ENCODE results near the gene FBLL1.
A peak's percentile ranks its signal among the peaks of the same experiment; 100 is the strongest.
"Not testable (repeated sequence)": the region's sequence is repeated elsewhere in the genome, so short reads cannot be mapped to it uniquely, and the experiment has no call there.

Gene FBLL1

GRCh38 chr5:168528521-168529373 lies at the start of gene FBLL1:
FBLL1 (plus strand) TSS chr5:168529305; CDS start chr5:168529505, 200 bp downstream.
- DNase-seq (ENCODE audit: low read depth in 2 of 3, low spot score in 2 of 3), result no peak

- no peak for DNase-seq (ENCODE audit: low read depth in 2 of 3, low spot score in 2 of 3)
Observed at GRCh38 chr5:168480601-168481000, 48.5 kb upstream of the FBLL1 start.

GRCh38 chr5:168481330-168481788 lies 47.7 kb upstream of the FBLL1 start:
- DNase-seq (ENCODE audit: low read depth in 2 of 3, low spot score in 2 of 3), result no peak

GRCh38 chr5:168482361-168482760 lies 46.7 kb upstream of the FBLL1 start:
- no peak for DNase-seq (ENCODE audit: low read depth in 2 of 3, low spot score in 2 of 3)

DNA sequence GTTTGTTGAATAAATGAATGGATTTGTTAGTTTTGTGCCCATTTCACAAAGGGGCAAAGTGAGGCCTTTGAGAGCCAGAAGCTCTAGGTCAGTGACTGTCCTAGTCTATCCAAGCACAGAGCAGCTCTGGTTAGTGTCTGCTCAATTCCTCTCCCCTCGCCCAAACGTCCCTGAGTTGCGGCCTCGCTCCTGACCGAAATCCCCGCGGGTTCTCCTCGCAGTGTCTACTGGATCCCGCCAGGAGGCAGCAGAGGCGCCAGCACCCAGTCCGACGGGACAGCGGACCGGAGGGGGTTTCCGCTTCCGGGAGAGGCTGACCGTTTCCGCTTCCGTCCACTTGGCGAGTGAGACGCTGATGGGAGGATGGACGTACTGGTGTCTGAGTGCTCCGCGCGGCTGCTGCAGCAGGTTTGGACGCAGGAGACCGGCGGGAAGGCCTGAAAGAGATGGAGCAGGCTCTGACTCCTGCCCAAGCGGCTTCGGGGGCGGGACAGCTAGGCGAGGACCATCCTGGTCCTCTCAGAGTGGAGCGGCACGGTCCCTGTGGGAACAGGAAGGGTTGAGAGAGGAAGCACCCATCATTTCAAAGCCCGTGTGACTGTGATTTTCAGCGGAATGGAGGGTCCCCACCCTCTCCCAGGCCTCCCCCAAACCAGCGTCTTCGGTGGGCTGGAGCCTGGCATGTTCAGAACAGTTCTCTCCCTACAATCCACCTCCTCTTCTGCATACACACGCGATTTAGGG lies 42.8 kb upstream of the FBLL1 start, which contains the start of gene RARS1:
Gene RARS1, plus strand, starts transcription at position 336 of the 744 bp plus-strand sequence. Its CDS starts 28 bp downstream, at position 364.
- peak; percentile 56 to 78 (median 75) for DNase-seq (ENCODE audit: low read depth in 2 of 3, low spot score in 2 of 3)

GRCh38 chr5:168489059-168489458 lies 40.0 kb upstream of the FBLL1 start:
- no peak for DNase-seq (ENCODE audit: low read depth in 2 of 3, low spot score in 2 of 3)

GRCh38 chr5:168494057-168494555 lies 35.0 kb upstream of the FBLL1 start:
- DNase-seq (ENCODE audit: low read depth in 2 of 3, low spot score in 2 of 3), result no peak

GRCh38 chr5:168502563-168503237 lies 26.4 kb upstream of the FBLL1 start:
- DNase-seq (ENCODE audit: low read depth in 2 of 3, low spot score in 2 of 3), result no peak

GRCh38 chr5:168513861-168514428 lies 15.2 kb upstream of the FBLL1 start:
- DNase-seq (ENCODE audit: low read depth in 2 of 3, low spot score in 2 of 3), result no peak

DNA sequence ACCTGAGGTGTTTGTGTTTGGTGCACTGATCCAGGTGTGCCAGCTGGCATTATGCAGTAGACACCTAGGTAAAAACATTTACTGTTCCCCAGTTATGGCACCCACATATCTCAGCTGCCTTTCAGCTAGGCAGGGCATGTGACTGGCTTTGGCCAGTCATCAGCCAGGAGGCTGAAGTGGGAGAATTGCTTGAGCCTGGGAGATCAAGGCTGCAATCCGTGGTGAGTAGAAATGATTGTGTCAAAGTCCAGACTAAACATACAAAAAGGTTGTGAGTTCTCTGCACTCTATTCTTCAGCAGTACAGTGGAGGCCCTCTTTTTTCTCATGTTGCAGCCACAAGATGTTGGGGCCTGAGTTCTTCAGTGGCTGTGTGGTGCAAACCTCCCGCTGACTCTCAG lies 3.2 kb upstream of the FBLL1 start:
- no peak for DNase-seq (ENCODE audit: low read depth in 2 of 3, low spot score in 2 of 3)

- no peak for DNase-seq (ENCODE audit: low read depth in 2 of 3, low spot score in 2 of 3)
Observed at GRCh38 chr5:168527756-168528295, 1.3 kb upstream of the FBLL1 start.

DNA sequence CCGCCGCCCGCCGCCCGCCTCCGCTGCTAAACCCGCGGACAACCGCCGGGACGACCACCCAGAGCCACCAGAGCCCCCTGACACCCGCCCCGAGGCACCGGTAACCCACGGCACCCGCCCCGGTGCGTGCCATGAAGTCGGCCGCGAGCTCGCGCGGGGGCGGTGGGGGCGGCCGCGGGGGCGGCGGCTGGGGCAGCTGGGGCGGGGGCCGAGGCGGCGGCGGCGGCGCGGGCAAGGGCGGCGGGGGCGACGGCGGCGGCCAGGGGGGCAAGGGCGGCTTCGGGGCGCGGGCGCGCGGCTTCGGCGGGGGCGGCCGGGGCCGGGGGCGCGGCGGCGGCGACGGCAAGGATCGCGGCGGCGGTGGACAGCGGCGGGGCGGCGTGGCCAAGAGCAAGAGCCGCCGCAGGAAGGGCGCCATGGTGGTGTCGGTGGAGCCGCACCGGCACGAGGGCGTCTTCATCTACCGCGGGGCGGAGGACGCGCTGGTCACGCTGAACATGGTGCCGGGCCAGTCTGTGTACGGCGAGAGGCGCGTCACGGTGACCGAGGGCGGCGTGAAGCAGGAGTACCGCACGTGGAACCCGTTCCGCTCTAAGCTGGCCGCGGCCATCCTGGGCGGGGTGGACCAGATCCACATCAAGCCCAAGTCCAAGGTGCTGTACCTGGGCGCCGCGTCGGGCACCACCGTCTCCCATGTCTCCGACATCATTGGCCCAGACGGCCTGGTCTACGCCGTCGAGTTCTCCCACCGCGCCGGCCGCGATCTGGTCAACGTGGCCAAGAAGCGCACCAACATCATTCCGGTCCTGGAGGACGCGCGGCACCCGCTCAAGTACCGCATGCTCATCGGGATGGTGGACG lies 499 bp downstream of the FBLL1 start:
- DNase-seq (ENCODE audit: low read depth in 2 of 3, low spot score in 2 of 3), result no peak

DNA sequence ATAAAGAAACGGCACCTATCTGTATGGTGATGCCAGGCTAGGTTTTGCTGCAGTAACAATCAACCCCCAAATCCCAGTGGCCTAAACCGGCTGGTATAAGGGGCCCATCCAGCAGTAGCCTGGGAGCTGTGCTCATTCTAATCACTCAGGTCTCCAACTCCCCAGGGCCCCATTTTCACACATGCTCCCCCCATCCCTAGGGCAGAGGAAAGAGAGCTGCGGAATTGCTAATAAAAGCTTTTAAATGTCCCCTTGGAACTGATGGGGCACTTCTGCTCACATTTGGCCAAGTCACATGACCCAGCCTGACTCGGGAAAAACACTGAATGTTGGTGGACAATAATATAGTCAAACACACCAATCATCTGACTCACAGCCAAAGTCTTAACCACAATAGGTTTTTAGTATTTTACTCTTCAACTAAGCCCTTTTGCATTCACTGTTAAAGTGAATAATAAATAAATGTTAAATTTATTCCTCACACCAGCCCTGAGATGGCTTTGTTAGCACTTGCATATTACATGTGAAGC lies 1.6 kb downstream of the FBLL1 start:
- no peak for DNase-seq (ENCODE audit: low read depth in 2 of 3, low spot score in 2 of 3)

- DNase-seq (ENCODE audit: low read depth in 2 of 3, low spot score in 2 of 3), result no peak
Observed at GRCh38 chr5:168531191-168531590, 2.1 kb downstream of the FBLL1 start.

DNA sequence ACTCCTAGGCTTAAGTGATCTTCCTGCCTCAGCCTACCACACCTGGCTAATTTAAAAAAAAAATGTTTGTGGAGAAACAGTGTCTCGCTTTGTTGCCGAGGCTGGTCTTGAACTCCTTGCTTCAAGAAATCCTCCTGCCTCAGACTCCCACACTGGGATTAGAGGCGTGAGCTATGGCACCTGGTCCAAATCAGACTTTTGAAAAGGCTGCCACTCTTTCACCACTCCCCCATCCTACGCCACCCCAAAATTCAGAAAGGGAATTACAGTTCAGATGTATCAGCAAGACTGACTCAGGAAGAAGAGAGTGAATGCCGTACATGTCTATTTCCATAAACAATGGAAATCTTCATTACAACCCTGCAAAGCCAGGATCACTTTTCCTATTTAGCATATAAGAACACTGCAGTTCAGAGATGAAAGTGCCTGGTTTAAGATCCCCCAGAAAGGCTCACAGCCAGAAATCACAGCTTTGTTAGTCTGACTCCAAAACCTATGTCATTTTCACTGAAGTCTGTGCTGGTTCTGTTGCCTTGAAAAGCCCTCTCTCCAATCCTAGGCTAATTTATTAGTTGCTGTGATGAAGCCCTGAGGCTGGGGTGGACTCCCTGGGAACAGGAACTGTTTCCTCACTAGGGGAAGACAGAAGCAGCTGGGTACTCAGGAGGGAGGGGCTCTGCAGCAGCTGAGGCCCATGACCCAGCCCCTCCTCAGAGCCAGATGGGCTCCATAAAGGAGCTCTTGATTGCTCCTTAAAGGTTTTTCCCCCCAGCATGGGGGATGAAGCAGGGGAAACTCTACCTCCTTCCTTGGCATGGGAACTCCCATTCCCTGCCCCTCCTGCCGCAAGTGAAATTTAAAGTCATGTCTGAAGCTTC lies 3.1 kb downstream of the FBLL1 start:
- no peak for DNase-seq (ENCODE audit: low read depth in 2 of 3, low spot score in 2 of 3)

- not testable (repeated sequence) for DNase-seq (ENCODE audit: low read depth in 2 of 3, low spot score in 2 of 3)
Observed at GRCh38 chr5:168534351-168534750, 5.2 kb downstream of the FBLL1 start.

DNA sequence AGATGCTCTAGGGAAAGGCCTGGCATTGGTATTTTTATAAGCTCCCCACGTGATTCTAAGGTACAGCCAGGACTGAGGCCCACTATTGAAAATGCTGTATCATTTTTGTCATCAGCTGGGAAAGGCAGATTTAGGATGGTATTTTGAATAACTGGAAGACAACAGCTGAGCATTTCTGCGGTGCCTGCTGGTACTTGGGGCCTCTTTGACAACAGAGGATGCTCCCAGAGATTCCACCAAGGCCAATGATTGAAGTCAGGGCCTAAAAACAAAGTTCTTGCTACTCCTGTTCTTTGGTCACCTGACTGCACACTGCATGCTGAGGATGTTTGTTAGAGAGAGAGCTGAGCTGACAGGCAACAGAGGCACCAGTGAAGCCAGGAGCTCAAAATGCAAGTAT lies 8.1 kb downstream of the FBLL1 start:
- DNase-seq (ENCODE audit: low read depth in 2 of 3, low spot score in 2 of 3), result no peak

DNA sequence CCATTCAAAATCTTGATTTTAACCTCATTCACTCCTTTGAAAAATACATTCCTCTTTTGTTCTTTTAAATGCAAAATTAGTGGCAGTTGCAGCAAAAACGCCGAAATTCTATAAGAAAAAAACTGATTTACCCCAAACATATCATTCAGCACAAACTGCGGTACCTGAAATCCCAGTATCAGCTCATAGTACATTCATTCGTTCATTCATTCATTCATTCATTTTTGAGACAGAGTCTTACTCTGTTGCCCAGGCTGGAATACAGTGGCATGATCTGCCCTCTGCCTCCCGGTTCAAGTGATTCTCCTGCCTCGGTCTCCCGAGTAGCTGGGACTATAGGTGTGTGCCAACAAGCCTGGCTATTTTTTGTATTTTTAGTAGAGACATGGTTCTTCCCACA lies 20.4 kb downstream of the FBLL1 start:
- DNase-seq (ENCODE audit: low read depth in 2 of 3, low spot score in 2 of 3), result no peak

DNA sequence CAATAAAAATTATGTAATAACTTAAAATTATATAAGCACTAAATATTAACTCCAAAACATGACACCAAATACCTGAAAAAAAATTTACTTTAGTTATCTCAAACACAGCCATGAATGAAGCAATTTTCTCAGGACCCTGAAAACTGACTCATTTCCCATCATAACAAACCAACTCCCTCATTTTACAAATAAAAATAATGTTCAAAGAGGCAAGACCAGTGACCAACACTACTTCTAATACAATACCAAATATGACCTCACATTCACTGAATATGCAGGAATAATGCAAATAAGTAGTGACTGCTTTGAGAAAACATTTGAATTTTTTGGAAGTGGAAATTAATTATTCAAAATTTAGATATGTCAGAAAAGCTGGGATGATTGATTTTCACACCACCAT lies 21.6 kb downstream of the FBLL1 start:
- DNase-seq (ENCODE audit: low read depth in 2 of 3, low spot score in 2 of 3), result no peak

Measured in activated CD8-positive, alpha-beta memory T cell treated with anti-CD3 and anti-CD28 coated beads for 48 hours (primary cell).